K562 (cell line): ENCODE results near the gene STON1. TPM values are rescaled to one million over a fixed set of nuclear protein-coding genes. Genes with fewer than 3 reads are reported as not detected.

Experiments
- ATAC-seq: fragments of 200-7000 bp; cut with Tn5 transposase; 3 replicates; pipeline ENCODE4 v1.9.1; 2020; ENCODE audit warnings: moderate library complexity
- BruUV-seq: library from RNA; stranded (reverse); fragments of 400-500 nt; replicated peaks from 2 replicates; lab custom pipeline; 2021; lab: Mats Ljungman, UMichigan
- CTCF ChIA-PET: fragments of 300-600 bp; formaldehyde crosslinking; extraction: SDS; loops from one replicate; lab custom pipeline; 2021; ENCODE audit warnings: low intra/inter-chr PET ratio; lab: Yijun Ruan, JAX
- POLR2A ChIA-PET: fragments of 300-600, 350-650 bp; sonication (Branson Sonifier 250); formaldehyde crosslinking; extraction: SDS; loops from one replicate; lab custom pipeline; 2021; ENCODE audit warnings: antibody characterized with exemption, inconsistent platforms; lab: Yijun Ruan, JAX
- DNase-seq, 4 experiments: peaks; one replicate each; pipeline versions ENCODE4 v3.0.0 to v3.0.0-alpha.2; 2011 to 2018; ENCODE audit warnings: low spot score in 3 of 4, mixed read lengths in 3 of 4; ENCODE audit errors: extremely low read depth in 1 of 4
- FAIRE-seq: peaks from 2 replicates; lab custom pipeline; 2011; peaks lifted over from hg19 to GRCh38; lab: Jason Lieb, UNC
- H2AFZ ChIP-seq: 2 replicates; pipeline ENCODE4 v1.6.0; 2011; ENCODE audit warnings: low read depth, low read length, control low read depth, inconsistent platforms
- H3K27ac ChIP-seq: fragments of 200-600 bp; 3 replicates; pipeline ENCODE4 v1.8.0; 2011; ENCODE audit warnings: low read depth, mild to moderate bottlenecking, control low read depth, inconsistent platforms, low read length, moderate library complexity, mixed read lengths; ENCODE audit errors: extremely low read depth
- H3K27me3 ChIP-seq, 2 experiments: fragments of 300-600 bp in 1 of 2; 2 replicates in 1 of 2; 3 replicates in 1 of 2; pipeline versions ENCODE4 v1.6.0 to v1.8.0; 2011; ENCODE audit warnings: inconsistent platforms in 2 of 2, low read length in 2 of 2, mild to moderate bottlenecking in 1 of 2, mixed read lengths in 1 of 2, moderate library complexity in 1 of 2; ENCODE audit not compliant: control insufficient read depth in 2 of 2, insufficient read depth in 2 of 2
- H3K36me3 ChIP-seq: fragments of 300-600 bp; 3 replicates; pipeline ENCODE4 v1.8.0; 2011; ENCODE audit warnings: mild to moderate bottlenecking, low read length, inconsistent platforms; ENCODE audit not compliant: control insufficient read depth, insufficient read depth
- H3K4me1 ChIP-seq, 2 experiments: fragments of 200-600 bp in 1 of 2; replicated peaks in 1 of 2; 2 replicates in 1 of 2; 3 replicates in 1 of 2; pipeline versions ENCODE4 v1.5.1 to v1.8.0; 2011; ENCODE audit warnings: inconsistent platforms in 2 of 2, low read length in 2 of 2, mild to moderate bottlenecking in 1 of 2, mixed read lengths in 1 of 2, moderate library complexity in 1 of 2; ENCODE audit not compliant: control insufficient read depth in 2 of 2, insufficient read depth in 2 of 2
- H3K4me2 ChIP-seq: 2 replicates; pipeline ENCODE4 v1.6.1; 2011; ENCODE audit warnings: low read length, control low read depth, inconsistent platforms, mixed read lengths; ENCODE audit not compliant: insufficient read depth
- H3K4me3 ChIP-seq: fragments of 200-600 bp; sonication (generic), shearing (Covaris generic); 2 replicates; pipeline ENCODE4 v1.5.1; 2016; ENCODE audit warnings: control low read depth, inconsistent platforms
- H3K79me2 ChIP-seq: fragments of 200-600 bp; 3 replicates; pipeline ENCODE4 v1.8.0; 2011; ENCODE audit warnings: low read length, inconsistent platforms; ENCODE audit not compliant: control insufficient read depth, insufficient read depth
- H3K9ac ChIP-seq, 2 experiments: 2 replicates each; pipeline versions ENCODE4 v1.6.0 to v1.6.1; 2011; ENCODE audit warnings: low read depth in 2 of 2, low read length in 2 of 2, control low read depth in 1 of 2, inconsistent platforms in 1 of 2, mild to moderate bottlenecking in 1 of 2, mixed read lengths in 1 of 2; ENCODE audit not compliant: insufficient read depth in 1 of 2
- H3K9me1 ChIP-seq: one replicate; pipeline ENCODE4 v1.6.0; 2011; ENCODE audit warnings: inconsistent platforms, mild to moderate bottlenecking, low read length, moderate library complexity; ENCODE audit not compliant: control insufficient read depth, insufficient read depth
- H3K9me3 ChIP-seq: replicated peaks from 2 replicates; pipeline ENCODE4 v1.5.1; 2011; ENCODE audit warnings: low read depth, low read length, inconsistent platforms; ENCODE audit not compliant: control insufficient read depth, insufficient read depth
- H4K20me1 ChIP-seq: replicated peaks from 2 replicates; pipeline ENCODE4 v1.6.1; 2011; ENCODE audit warnings: low read length, inconsistent platforms, mixed read lengths; ENCODE audit not compliant: control insufficient read depth, insufficient read depth
- ADNP ChIP-seq: fragments of 200-800 bp; sonication (Bioruptor generic); IDR thresholded peaks from 2 replicates; pipeline ENCODE4 v1.6.1; 2016; ENCODE audit warnings: missing genetic modification characterization, missing compliant biosample characterization
- BACH1 ChIP-seq: fragments of 200-800 bp; sonication (Bioruptor generic); IDR thresholded peaks from 2 replicates; pipeline ENCODE4 v1.6.1; 2016; ENCODE audit warnings: missing genetic modification characterization, missing compliant biosample characterization
- BRD4 ChIP-seq: fragments of 200-600 bp; sonication (generic); IDR thresholded peaks from 2 replicates; pipeline ENCODE4 v1.6.1; 2017; ENCODE audit warnings: inconsistent platforms
- CBX8 ChIP-seq: fragments of 200-600 bp; sonication (generic); IDR thresholded peaks from 2 replicates; pipeline ENCODE4 v1.6.1; 2012; ENCODE audit warnings: borderline replicate concordance, mixed run types, low read depth, mild to moderate bottlenecking, moderate library complexity, mixed read lengths, low read length, control low read depth, inconsistent platforms; ENCODE audit not compliant: poor library complexity, severe bottlenecking; ENCODE audit errors: extremely low read depth
- CGGBP1 ChIP-seq: fragments of 250-450 bp; sonication (Bioruptor Pico); IDR thresholded peaks from 2 replicates; pipeline ENCODE4 v1.9.0; 2021; ENCODE audit warnings: mild to moderate bottlenecking
- EHMT2 ChIP-seq: fragments of 450-650 bp; IDR thresholded peaks from 2 replicates; pipeline ENCODE4 v1.6.1; 2018; ENCODE audit warnings: antibody characterized with exemption
- EP300 ChIP-seq: IDR thresholded peaks from 2 replicates; pipeline ENCODE4 v1.6.1; 2012; ENCODE audit warnings: low read length, improper control_type of control experiment
- IRF2 ChIP-seq: sonication (generic); formaldehyde crosslinking; IDR thresholded peaks from 2 replicates; pipeline ENCODE4 v1.8.1; 2022; ENCODE audit warnings: mild to moderate bottlenecking, missing genetic modification reagents
- MAFF ChIP-seq: IDR thresholded peaks from 2 replicates; pipeline ENCODE4 v1.6.1; 2012; ENCODE audit warnings: low read length, improper control_type of control experiment
- MCM5 ChIP-seq: fragments of 450-650 bp; IDR thresholded peaks from 2 replicates; pipeline ENCODE4 v1.6.1; 2016; ENCODE audit warnings: low read depth
- NFIC ChIP-seq: fragments of 450-650 bp; IDR thresholded peaks from 2 replicates; pipeline ENCODE4 v1.6.1; 2017; ENCODE audit warnings: mild to moderate bottlenecking, inconsistent platforms
- NR3C1 ChIP-seq: sonication (generic); formaldehyde crosslinking; IDR thresholded peaks from 2 replicates; pipeline ENCODE4 v1.8.1; 2022; ENCODE audit warnings: missing genetic modification reagents
- PTTG1 ChIP-seq: fragments of 450-650 bp; IDR thresholded peaks from 2 replicates; pipeline ENCODE4 v1.6.1; 2016; ENCODE audit warnings: low read depth, mild to moderate bottlenecking, missing genetic modification characterization, missing compliant biosample characterization
- RBBP5 ChIP-seq: fragments of 200-600 bp; sonication (generic); IDR thresholded peaks from 2 replicates; pipeline ENCODE4 v1.6.1; 2012; ENCODE audit warnings: borderline replicate concordance, mild to moderate bottlenecking, low read length, control low read depth, inconsistent platforms; ENCODE audit not compliant: insufficient read depth, poor library complexity, severe bottlenecking
- RBM39 ChIP-seq: fragments of 200-400 bp; formaldehyde crosslinking; optimal IDR thresholded peaks from 2 replicates; pipeline ENCODE3; 2018; ENCODE audit warnings: low read depth, low read length
- SMAD4 ChIP-seq: fragments of 250-450 bp; sonication (Bioruptor Pico); conservative IDR thresholded peaks from 2 replicates; pipeline ENCODE4 v1.8.0; 2021; ENCODE audit warnings: inconsistent platforms, mild to moderate bottlenecking, moderate library complexity
- TEAD4 ChIP-seq, 2 experiments: sonication (generic) in 1 of 2; formaldehyde crosslinking in 1 of 2; IDR thresholded peaks; 2 replicates each; pipeline versions ENCODE4 v1.6.1 to v1.8.0; 2012 to 2022; ENCODE audit warnings: borderline replicate concordance in 1 of 2, inconsistent platforms in 1 of 2, low read length in 1 of 2, mild to moderate bottlenecking in 1 of 2, missing genetic modification reagents in 1 of 2
- TRIM28 ChIP-seq: fragments of 450-650 bp; IDR thresholded peaks from 2 replicates; pipeline ENCODE4 v1.6.1; 2017
- XRCC5 ChIP-seq: fragments of 200-400 bp; formaldehyde crosslinking; IDR thresholded peaks from 2 replicates; pipeline ENCODE4 v1.6.1; 2017; ENCODE audit warnings: low read depth, mild to moderate bottlenecking, low read length
- ZBTB2 ChIP-seq: fragments of 450-650 bp; IDR thresholded peaks from 2 replicates; pipeline ENCODE4 v1.6.1; 2016; ENCODE audit warnings: antibody characterized with exemption
- ZC3H4 ChIP-seq: sonication (generic); formaldehyde crosslinking; IDR thresholded peaks from 2 replicates; pipeline ENCODE4 v1.9.0; 2021; ENCODE audit warnings: missing genetic modification reagents, borderline replicate concordance
- ZNF444 ChIP-seq: fragments of 250-450 bp; sonication (Bioruptor Pico); IDR thresholded peaks from 2 replicates; pipeline ENCODE4 v1.4.0; 2020; ENCODE audit warnings: mild to moderate bottlenecking, moderate library complexity
- ZNF707 ChIP-seq: fragments of 250-450 bp; sonication (Bioruptor Pico); conservative IDR thresholded peaks from 2 replicates; pipeline ENCODE4 v1.8.0; 2022; ENCODE audit warnings: inconsistent platforms, mild to moderate bottlenecking, moderate library complexity
- WGBS: fragments of 100-300 bp; shearing (Covaris generic); methylation state at CpG from one replicate; pipeline ENCODE4 v1.1.6; 2016; ENCODE audit warnings: low coverage, mixed read lengths; ENCODE audit not compliant: insufficient coverage; ENCODE audit errors: missing lambda C conversion rate; 5-methylcytosine and 5-hydroxymethylcytosine counted together
- in situ Hi-C: fragments of 300-500 bp; cut with MboI; formaldehyde crosslinking; loops from 4 replicates; pipeline ENCODE4 v1.15.0; 2018; ENCODE audit warnings: inconsistent platforms, mixed read lengths
- intact Hi-C: fragments of 100-400 bp; cut with micrococcal nuclease; formaldehyde crosslinking; loops from 2 replicates; pipeline ENCODE4 v1.14.2; 2022
- polyA plus RNA-seq, 8 experiments: library from polyadenylated mRNA; depleted of rRNA in 4 of 8; stranded (reverse) in 5 of 8; unstranded in 3 of 8; fragments of >200 nt; fragmentation: Nextera tagmentation in 2 of 8; fragmentation: Illumina TruSeq in 1 of 8; extraction: Ambion mirVana in 2 of 8; extraction: Trizol in 1 of 8; gene quantifications; 2 replicates each; pipeline versions ENCODE4 v1.2.1 to v1.2.3, GENCODE V29; 2011 to 2014; ENCODE audit warnings: inconsistent platforms in 1 of 8, missing spikeins in 1 of 8
- total RNA-seq, 7 experiments: library from RNA; depleted of rRNA in 6 of 7; stranded (reverse); fragments of >200 nt in 6 of 7; fragmentation: Illumina TruSeq in 2 of 7; extraction: Trizol in 2 of 7; gene quantifications; 2 replicates each; pipeline versions ENCODE4 v1.2.1 to v1.2.3, GENCODE V29; 2011 to 2021; ENCODE audit warnings: low replicate concordance in 1 of 7

Gene STON1
- total and polyA plus RNA-seq, 9 of the 15 experiments (the other 6 are each of a cell fraction or from before 2014, with no cell fraction given) = 0.07 to 1.2 (median 0.55) TPM

- TF ChIP-seq ZNF444 (no peak), TRIM28 (peak; percentile 72), ADNP (tag) (no peak), XRCC5 (no peak), PTTG1 (no peak), SMAD4 (CRISPR knock-in tag) (no peak)
These were observed 96.1 kb downstream of the STON1 start (continued) for GRCh38 chr2:48626047-48626446.

GRCh38 chr2:48633143-48633542 lies 103.2 kb downstream of the STON1 start:
- H4K20me1 ChIP-seq = no peaks in the 10 kb centered on the region
- H3K79me2 ChIP-seq = no peaks in the 10 kb centered on the region
- peak; percentile 19 for FAIRE-seq
- ChIA-PET CTCF (no interaction called here), POLR2A (interaction anchor here (0.6 to 0.8 kb wide), 3 partner anchors 73 to 213 kb away, joined by 3 to 4 read pairs (median 3); no protein-coding TSS in a partner anchor)
- ATAC-seq = no peak; the same call in 2 of the 3 replicates
- H3K9me3 ChIP-seq = no peaks in the 10 kb centered on the region
- H3K9me1 ChIP-seq = no peaks in the 10 kb centered on the region
- in situ Hi-C loops = no loop called here
- peak in 2 of 4 experiments; percentile 11 to 33 for DNase-seq
- H2AFZ ChIP-seq = no peak overlapping the region
- no peaks in the 10 kb centered on the region for H3K36me3 ChIP-seq
- WGBS = 0% methylated on average over 5 of the region's 5 CpGs
- H3K4me3 ChIP-seq = no peak overlapping the region
- no peak overlapping the region for H3K9ac ChIP-seq
- intact Hi-C loops = no loop called here
- peaks cover 0 to 7% of the 10 kb centered on the region in 2 experiments; a peak in 2 of 5 replicates for H3K4me1 ChIP-seq
- no peak overlapping the region for H3K4me2 ChIP-seq
- no peak overlapping the region for H3K27ac ChIP-seq
- no TSS peak for BruUV-seq
- peaks cover 0 to 8% of the 10 kb centered on the region in 2 experiments; a peak in 1 of 5 replicates for H3K27me3 ChIP-seq
- no peak for TF ChIP-seq ZC3H4 (CRISPR knock-in tag)
- no peak for TF ChIP-seq NR3C1 (CRISPR knock-in tag)
- no peak for TF ChIP-seq ZNF707 (CRISPR knock-in tag)
- no peak for TF ChIP-seq MAFF
- peak; percentile 34; the same call in 1 of the 2 replicates for TF ChIP-seq NFIC
- TF ChIP-seq IRF2 (CRISPR knock-in tag) = no peak
- TF ChIP-seq MCM5 = no peak
- no peak for TF ChIP-seq RBM39
- TF ChIP-seq RBBP5 = no peak
- TF ChIP-seq EHMT2 = no peak
- TF ChIP-seq EP300 = peak; percentile 23; the same call in 1 of the 2 replicates
- no peak for TF ChIP-seq BACH1 (tag)
- TF ChIP-seq TEAD4 (IDR thresholded peaks at IDR 0.05; ENCODE audit: low read length) = peak; percentile 90
- TF ChIP-seq TEAD4 (CRISPR knock-in tag; IDR thresholded peaks at IDR 0.05; ENCODE audit: borderline replicate concordance) = no peak
- no peak for TF ChIP-seq CGGBP1 (CRISPR knock-in tag)
- no peak for TF ChIP-seq BRD4
- no peak for TF ChIP-seq CBX8
- no peak for TF ChIP-seq ZBTB2
